NCI-H2171 (cell line): ENCODE results near the gene CDC25B.

Source experiments
- DNase-seq: peaks from one replicate; lab custom pipeline; 2025; lab: John Stamatoyannopoulos, UW

The CDC25B gene

GRCh38 chr20:3764659-3765058, 31.5 kb upstream of the CDC25B start:
- DNase-seq, result no peak

- no peak for DNase-seq
Observed at GRCh38 chr20:3765171-3765882, 30.8 kb upstream of the CDC25B start.

- no peak for DNase-seq
Observed at GRCh38 chr20:3766422-3767109, 29.5 kb upstream of the CDC25B start.

DNA sequence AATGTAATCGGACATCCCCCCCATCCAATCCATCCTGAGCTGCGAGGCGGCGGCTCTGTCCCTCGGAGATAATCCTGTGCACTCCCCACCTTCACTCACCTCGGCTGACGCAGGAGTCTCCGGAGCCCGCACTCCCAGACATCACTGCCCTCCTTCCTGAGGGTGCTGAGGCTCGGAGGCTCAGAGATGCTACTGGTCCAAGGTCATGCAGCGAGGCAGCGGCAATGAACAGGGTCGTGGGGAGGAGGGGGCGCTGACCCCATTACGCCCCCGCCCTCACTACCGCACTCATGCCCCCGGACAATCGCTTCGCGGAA, 29.0 kb upstream of the CDC25B start:
- no peak for DNase-seq

DNA sequence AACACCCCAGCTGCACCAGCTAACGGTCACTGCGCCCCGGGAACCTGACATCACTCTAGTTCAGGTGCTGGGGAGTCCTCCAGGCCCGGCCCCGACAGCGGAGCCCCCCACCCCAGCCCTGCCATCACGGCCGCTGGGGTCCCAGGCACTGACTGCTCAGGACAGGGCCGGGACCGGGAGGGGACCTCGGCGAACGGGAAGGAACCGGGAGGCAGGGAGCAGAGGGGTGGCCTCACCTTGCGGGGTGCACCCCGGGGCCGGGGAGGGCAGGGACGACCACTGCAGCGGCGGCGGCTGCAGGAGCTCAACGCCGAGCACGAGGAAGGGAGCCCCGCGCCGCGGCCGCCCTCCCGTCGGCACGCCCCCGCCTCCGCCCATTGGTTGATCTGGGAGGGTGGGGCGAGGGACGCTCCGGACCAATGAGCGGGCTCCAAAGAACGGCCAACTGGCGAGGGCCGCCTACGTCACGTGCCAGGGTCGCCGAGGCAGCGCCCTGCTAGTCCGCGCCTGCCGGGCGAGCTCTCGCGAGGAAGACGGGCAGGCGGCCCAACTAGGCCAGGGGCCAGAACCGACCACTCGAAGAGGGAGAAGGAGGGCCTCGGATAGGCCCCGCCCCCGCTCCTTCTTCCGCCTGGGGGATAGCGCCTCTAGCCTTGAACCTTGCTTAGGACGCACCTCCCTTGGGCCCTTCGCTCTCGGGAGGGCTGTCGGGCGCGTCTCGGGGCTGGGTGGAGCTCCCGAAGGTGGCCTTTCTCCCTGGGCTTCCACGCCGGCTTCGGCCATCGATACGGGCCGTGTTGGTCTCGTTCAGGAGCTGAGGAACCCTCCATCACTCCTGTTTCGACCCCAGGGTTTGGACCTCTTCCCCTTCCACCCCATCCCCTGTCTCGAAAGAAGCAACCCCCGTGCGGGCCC, 28.4 kb upstream of the CDC25B start, which contains the start of gene ADISSP:
TSS of gene ADISSP (minus strand) at position 327 of the 915 bp plus-strand sequence. CDS start 7,653 bp downstream, outside the sequence.
- DNase-seq, result peak; percentile 100

DNA sequence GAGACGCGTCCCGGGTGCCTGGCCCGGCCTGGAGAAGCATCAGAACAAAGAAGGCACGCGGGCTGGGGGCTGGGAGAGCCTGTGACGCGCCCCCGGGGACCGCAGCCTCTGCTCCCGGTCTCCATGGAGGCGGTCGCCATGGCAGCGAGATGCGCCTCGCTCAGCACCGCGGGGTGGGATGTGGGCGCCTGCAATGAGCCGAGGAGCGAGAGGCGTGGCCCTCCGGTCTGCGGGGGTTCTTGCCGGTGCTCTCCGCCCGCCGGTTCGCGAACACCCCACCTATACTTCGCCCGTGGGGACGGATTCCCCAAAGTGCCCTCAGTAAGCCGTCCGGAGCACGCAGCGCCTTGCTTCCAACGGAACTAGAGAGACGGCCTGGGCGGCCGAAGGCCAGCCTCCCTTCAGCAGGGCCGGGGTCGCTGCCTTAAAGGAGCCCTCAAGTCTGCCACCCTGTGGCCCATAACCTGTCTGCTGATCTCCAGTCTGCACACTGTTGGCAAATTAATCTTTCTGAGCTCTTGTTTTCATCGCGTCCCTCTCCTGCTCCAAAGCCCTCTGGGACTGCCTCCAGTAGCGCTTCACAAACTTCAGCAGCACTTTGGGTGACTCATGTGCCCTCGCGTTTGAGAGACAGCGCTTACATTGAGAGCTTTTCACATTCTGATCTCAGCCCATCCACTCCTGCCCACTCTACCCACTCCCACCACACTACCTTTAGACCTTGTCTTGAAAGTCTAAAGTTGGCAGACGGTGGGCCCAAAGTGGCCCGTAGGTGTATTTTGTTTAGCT, 27.6 kb upstream of the CDC25B start:
- peak; percentile 94 for DNase-seq

DNA sequence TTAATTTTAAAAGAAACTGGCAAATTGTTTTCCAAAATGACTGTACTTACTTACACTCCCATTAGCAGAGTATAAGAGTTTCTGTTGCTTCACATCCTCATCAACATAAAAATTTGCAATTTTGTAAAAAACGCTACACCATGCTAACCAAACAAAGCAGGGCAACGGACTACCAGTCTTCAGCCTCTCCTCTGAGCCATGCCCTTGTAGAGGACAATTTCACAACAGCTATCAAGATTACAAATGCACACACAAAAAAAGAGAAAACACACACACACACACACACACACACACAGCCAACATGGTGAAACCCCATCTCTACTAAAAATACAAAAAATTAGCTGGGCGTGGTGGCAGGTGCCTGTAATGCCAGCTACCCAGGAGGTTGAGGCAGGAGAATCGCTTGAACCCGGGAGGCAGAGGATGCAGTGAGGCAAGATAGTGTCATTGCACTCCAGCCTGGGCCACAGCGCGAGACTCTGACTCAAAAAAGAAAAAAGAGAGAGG, 24.5 kb upstream of the CDC25B start:
- no peak for DNase-seq

- DNase-seq, result no peak
Observed at GRCh38 chr20:3775457-3776108, 20.5 kb upstream of the CDC25B start.

DNA sequence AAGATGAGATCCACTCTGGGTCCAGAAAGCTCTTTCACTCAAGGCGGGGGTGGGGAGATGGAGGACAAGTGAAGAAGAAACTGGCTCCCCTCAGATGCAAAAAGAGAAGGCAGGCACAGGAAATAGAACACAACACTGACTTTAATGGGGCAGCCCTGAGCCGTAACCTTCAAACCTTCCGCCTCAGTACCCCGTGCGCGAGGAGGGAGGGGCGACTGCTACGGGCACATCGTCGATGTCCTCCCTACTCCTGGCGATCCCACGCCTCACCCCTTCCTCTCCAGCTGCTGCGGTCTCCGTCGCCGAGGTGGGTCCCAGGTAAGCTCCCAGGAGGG, 18.8 kb upstream of the CDC25B start:
- no peak for DNase-seq

- DNase-seq, result peak; percentile 71
Observed at GRCh38 chr20:3777716-3778629, 18.1 kb upstream of the CDC25B start.

GRCh38 chr20:3778976-3779375, 17.1 kb upstream of the CDC25B start:
- no peak for DNase-seq

GRCh38 chr20:3781153-3781910, 14.8 kb upstream of the CDC25B start, which contains the start of gene SPEF1:
Gene SPEF1 (minus strand): TSS chr20:3781448. CDS start chr20:3781287, 161 bp downstream.
- peak; percentile 86 for DNase-seq

GRCh38 chr20:3782597-3782996, 13.5 kb upstream of the CDC25B start:
- DNase-seq, result peak; percentile 20

DNA sequence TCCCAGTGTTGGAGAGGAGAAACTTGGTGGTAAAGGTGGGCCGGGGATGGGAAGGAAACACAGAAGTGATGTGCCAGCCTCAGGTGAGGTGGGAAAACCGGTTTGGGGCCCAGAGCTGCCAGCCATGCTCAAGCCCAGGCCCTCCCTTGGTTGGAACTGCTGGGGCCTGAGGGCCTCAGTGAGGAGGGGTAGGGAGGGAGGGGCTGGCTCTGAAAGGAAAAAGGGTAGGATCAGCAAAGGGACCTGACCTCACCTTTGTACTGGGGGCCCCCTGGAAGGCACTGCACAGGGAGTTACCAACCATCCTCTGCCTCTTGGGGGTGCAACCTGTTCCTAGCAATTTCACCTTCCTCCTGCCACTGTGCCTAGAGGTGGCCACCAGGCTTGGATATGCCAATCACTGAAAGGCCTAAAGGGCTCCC, 13.0 kb upstream of the CDC25B start:
- no peak for DNase-seq

- DNase-seq, result no peak
Observed at GRCh38 chr20:3783511-3784195, 12.5 kb upstream of the CDC25B start.

DNA sequence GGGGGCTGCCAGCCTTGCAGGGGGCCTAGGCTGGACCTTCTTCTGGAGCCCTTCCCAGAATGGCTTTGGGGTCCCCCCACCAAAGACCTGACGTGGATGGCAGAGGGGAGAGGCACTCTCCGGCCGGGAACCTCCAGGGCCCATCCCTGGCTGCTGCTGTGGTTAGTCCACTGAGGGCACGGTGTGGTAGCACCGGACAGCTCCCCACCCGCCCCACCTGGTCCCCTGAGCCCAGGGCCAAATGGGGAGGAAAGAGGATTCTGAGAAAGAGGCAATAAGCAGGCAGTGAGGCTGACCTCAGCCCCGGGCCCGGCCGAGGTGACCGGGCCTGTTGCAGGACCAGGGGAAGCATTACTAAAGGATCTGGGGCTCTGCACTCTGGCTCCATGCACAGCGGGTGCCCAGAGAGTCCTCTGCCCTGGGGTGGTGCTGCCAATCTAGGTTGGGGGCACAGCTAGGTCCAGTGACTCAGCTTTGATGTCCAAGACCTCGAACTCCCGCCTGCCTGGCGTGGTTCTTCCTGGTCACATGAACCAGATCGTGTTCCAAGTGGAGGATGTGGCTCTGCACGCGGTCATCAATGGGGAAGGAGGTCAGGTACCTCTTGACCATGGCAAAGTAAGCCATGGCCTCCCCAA, 11.8 kb upstream of the CDC25B start:
- DNase-seq, result no peak

DNA sequence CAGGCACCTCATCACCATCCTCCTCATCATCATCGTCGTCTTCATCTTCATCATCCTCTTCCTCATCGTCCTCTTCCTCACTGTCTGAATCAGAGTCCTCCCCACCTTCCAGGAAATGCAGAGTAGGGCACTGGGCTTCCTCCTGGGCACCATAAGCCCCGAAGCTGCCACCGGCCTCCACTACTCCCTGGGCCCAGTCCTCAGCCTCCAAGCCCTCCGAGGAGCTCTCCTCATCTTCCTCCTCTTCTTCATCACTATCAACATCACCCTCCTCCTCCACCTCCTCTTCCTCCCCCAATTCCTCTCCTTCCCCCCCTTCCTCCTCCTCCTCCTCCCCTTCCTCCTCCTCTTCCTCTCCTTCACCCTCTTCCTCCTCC, 11.3 kb upstream of the CDC25B start:
- no peak for DNase-seq
